Suprapubic skin (tissue), 4 donors: ENCODE measurements around the gene ARID1B. TPM values are rescaled to one million over a fixed set of nuclear protein-coding genes. Genes with fewer than 3 reads are reported as not detected.

Experiments
- DNase-seq, 2 donors: peaks; one replicate each; pipeline ENCODE4 v3.0.0-alpha.2; 2019; ENCODE audit warnings: low spot score in 2 of 2
- H3K27ac ChIP-seq: fragments of 200-600 bp; sonication (generic); one replicate; pipeline ENCODE4 v1.5.1; 2019
- H3K27me3 ChIP-seq: fragments of 200-600 bp; sonication (generic); one replicate; pipeline ENCODE4 v1.5.1; 2019
- H3K36me3 ChIP-seq: fragments of 200-600 bp; sonication (generic); one replicate; pipeline ENCODE4 v1.5.1; 2019
- H3K4me1 ChIP-seq: fragments of 200-600 bp; sonication (generic); one replicate; pipeline ENCODE4 v1.5.1; 2019
- H3K4me3 ChIP-seq: fragments of 200-600 bp; sonication (generic); one replicate; pipeline ENCODE4 v1.5.1; 2019; ENCODE audit warnings: mild to moderate bottlenecking
- H3K9me3 ChIP-seq: fragments of 200-600 bp; sonication (generic); one replicate; pipeline ENCODE4 v1.5.1; 2019
- CTCF ChIP-seq, 2 donors: fragments of 200-600 bp in 1 of 2; fragments of 450-650 bp in 1 of 2; sonication (generic) in 1 of 2; IDR thresholded peaks; one replicate each; pipeline ENCODE4 v1.5.1; 2016 to 2019; ENCODE audit warnings: antibody characterized with exemption in 2 of 2, mild to moderate bottlenecking in 1 of 2, moderate library complexity in 1 of 2
- EP300 ChIP-seq: sonication (generic); formaldehyde crosslinking; IDR thresholded peaks from one replicate; pipeline ENCODE4 v1.6.1; 2017; ENCODE audit warnings: antibody characterized with exemption
- POLR2A ChIP-seq, 2 donors: fragments of 450-650 bp; IDR thresholded peaks; one replicate each; pipeline ENCODE4 v1.6.1; 2017; ENCODE audit warnings: antibody characterized with exemption in 2 of 2, mild to moderate bottlenecking in 2 of 2, moderate library complexity in 2 of 2
- POLR2AphosphoS5 ChIP-seq, 3 donors: sonication (generic); formaldehyde crosslinking; IDR thresholded peaks; one replicate each; pipeline ENCODE4 v1.6.1; 2017; ENCODE audit warnings: antibody characterized with exemption in 3 of 3
- WGBS: methylation state at CpG from one replicate; pipeline ENCODE4 v1.1.5; 2018; 5-methylcytosine and 5-hydroxymethylcytosine counted together
- total RNA-seq, 4 donors: library from RNA; depleted of rRNA; stranded (reverse); fragments of >200 nt; gene quantifications; one replicate each; pipeline ENCODE4 v1.1.0, GENCODE V29; 2016

ARID1B gene
- total RNA-seq, 4 donors from 2014 or later = 102 to 233 (median 129) TPM

- TF ChIP-seq CTCF (IDR thresholded peaks at IDR 0.05) (no peak), POLR2AphosphoS5 (IDR thresholded peaks at IDR 0.05) (no peak)
- Histone ChIP-seq H3K27me3 (no peaks in the 10 kb centered on the region), H3K27ac (no peak overlapping the region), H3K36me3 (no peaks in the 10 kb centered on the region), H3K4me3 (no peak overlapping the region), H3K4me1 (peaks cover 39% of the 10 kb centered on the region), H3K9me3 (no peaks in the 10 kb centered on the region)
- no peak for DNase-seq
- WGBS = 68% methylated on average over 2 of the region's 2 CpGs
Observed at GRCh38 chr6:156803353-156803752, 26.2 kb downstream of the ARID1B start.

- no peaks in the 10 kb centered on the region for H3K27me3 ChIP-seq
- H3K4me1 ChIP-seq = peaks cover 49% of the 10 kb centered on the region
- TF ChIP-seq POLR2AphosphoS5 (IDR thresholded peaks at IDR 0.05) (no peak), EP300 (no peak), CTCF (IDR thresholded peaks at IDR 0.05) (no peak), POLR2A (IDR thresholded peaks at IDR 0.05) (no peak)
- H3K36me3 ChIP-seq = no peaks in the 10 kb centered on the region
- DNase-seq = no peak
- H3K4me3 ChIP-seq = no peak overlapping the region
- H3K27ac ChIP-seq = no peak overlapping the region
- 90% methylated on average over 4 of the region's 4 CpGs for WGBS
- H3K9me3 ChIP-seq = no peaks in the 10 kb centered on the region
Observed at GRCh38 chr6:156804402-156804801, 27.2 kb downstream of the ARID1B start.

- no peak overlapping the region for H3K27ac ChIP-seq
- DNase-seq = no peak
- H3K36me3 ChIP-seq = no peaks in the 10 kb centered on the region
- no peak overlapping the region for H3K4me3 ChIP-seq
- peaks cover 53% of the 10 kb centered on the region for H3K4me1 ChIP-seq
- H3K27me3 ChIP-seq = no peaks in the 10 kb centered on the region
- H3K9me3 ChIP-seq = no peaks in the 10 kb centered on the region
- WGBS = 81% methylated on average over 4 of the region's 4 CpGs
- TF ChIP-seq POLR2AphosphoS5 (IDR thresholded peaks at IDR 0.05) (no peak), POLR2A (IDR thresholded peaks at IDR 0.05) (no peak), CTCF (IDR thresholded peaks at IDR 0.05) (no peak), EP300 (no peak)
Observed at GRCh38 chr6:156806155-156806554, 29.0 kb downstream of the ARID1B start.

- no peaks in the 10 kb centered on the region for H3K36me3 ChIP-seq
- H3K27ac ChIP-seq = no peak overlapping the region
- H3K4me1 ChIP-seq = peaks cover 49% of the 10 kb centered on the region
- no peaks in the 10 kb centered on the region for H3K27me3 ChIP-seq
- 84% methylated on average over 11 of the region's 11 CpGs for WGBS
- no peak for TF ChIP-seq CTCF (IDR thresholded peaks at IDR 0.05)
- no peak for TF ChIP-seq POLR2AphosphoS5 (IDR thresholded peaks at IDR 0.05)
- no peak for TF ChIP-seq POLR2A (IDR thresholded peaks at IDR 0.05)
- no peak for TF ChIP-seq EP300
- DNase-seq = no peak
- no peaks in the 10 kb centered on the region for H3K9me3 ChIP-seq
- H3K4me3 ChIP-seq = no peak overlapping the region
Observed at GRCh38 chr6:156807028-156807427, 29.9 kb downstream of the ARID1B start.

GRCh38 chr6:156807795-156808194 lies 30.6 kb downstream of the ARID1B start:
- no peaks in the 10 kb centered on the region for H3K9me3 ChIP-seq
- TF ChIP-seq EP300 (no peak), POLR2A (IDR thresholded peaks at IDR 0.05) (no peak), CTCF (IDR thresholded peaks at IDR 0.05) (no peak), POLR2AphosphoS5 (IDR thresholded peaks at IDR 0.05) (no peak)
- 56% methylated on average over 6 of the region's 6 CpGs for WGBS

More at GRCh38 chr6:156807795-156808194, 30.6 kb downstream of the ARID1B start:
- no peaks in the 10 kb centered on the region for H3K27me3 ChIP-seq
- DNase-seq = no peak
- H3K36me3 ChIP-seq = no peaks in the 10 kb centered on the region
- H3K27ac ChIP-seq = no peak overlapping the region
- H3K4me1 ChIP-seq = peaks cover 45% of the 10 kb centered on the region
- no peak overlapping the region for H3K4me3 ChIP-seq
